K562 (cell line): Measurements from ENCODE around the gene NUAK2. TPM values are rescaled to one million over a fixed set of nuclear protein-coding genes. Genes with fewer than 3 reads are reported as not detected.

Source experiments
- CEBPB ChIP-seq: fragments of 450-650 bp; IDR thresholded peaks from 2 replicates; pipeline ENCODE4 v1.6.1; 2016; ENCODE audit warnings: missing genetic modification characterization, missing compliant biosample characterization
- CHCHD3 ChIP-seq: fragments of 250-450 bp; sonication (Bioruptor Pico); IDR thresholded peaks from 2 replicates; pipeline ENCODE4 v2.1.2; 2022; ENCODE audit warnings: mild to moderate bottlenecking
- KAT8 ChIP-seq: fragments of 450-650 bp; IDR thresholded peaks from 2 replicates; pipeline ENCODE4 v1.6.1; 2016; ENCODE audit warnings: low read depth, mild to moderate bottlenecking
- LARP7 ChIP-seq: fragments of 450-650 bp; IDR thresholded peaks from 2 replicates; pipeline ENCODE4 v1.6.1; 2016
- NFYB ChIP-seq: IDR thresholded peaks from 2 replicates; pipeline ENCODE4 v1.6.1; 2011; ENCODE audit warnings: mild to moderate bottlenecking, moderate library complexity; ENCODE audit not compliant: insufficient read length; ENCODE audit errors: extremely low read depth
- PRDM10 ChIP-seq: fragments of 450-650 bp; IDR thresholded peaks from 2 replicates; pipeline ENCODE4 v1.6.1; 2018; ENCODE audit not compliant: partially characterized antibody
- REST ChIP-seq, 2 experiments: fragments of 450-650 bp; formaldehyde crosslinking in 1 of 2; IDR thresholded peaks; 2 replicates each; pipeline versions ENCODE4 v1.4.0 to v1.6.1; 2014 to 2020; ENCODE audit warnings: mild to moderate bottlenecking in 2 of 2, borderline replicate concordance in 1 of 2, low read depth in 1 of 2
- SOX6 ChIP-seq: fragments of 450-650 bp; IDR thresholded peaks from 2 replicates; pipeline ENCODE4 v1.6.1; 2014; ENCODE audit warnings: mild to moderate bottlenecking
- ZBTB49 ChIP-seq: sonication (generic); formaldehyde crosslinking; IDR thresholded peaks from 2 replicates; pipeline ENCODE4 v1.8.0; 2022; ENCODE audit warnings: missing genetic modification reagents, mild to moderate bottlenecking, borderline replicate concordance
- ZNF184 ChIP-seq: sonication (generic); formaldehyde crosslinking; IDR thresholded peaks from 2 replicates; pipeline ENCODE4 v1.5.0; 2020; ENCODE audit warnings: missing genetic modification reagents
- ZNF224 ChIP-seq: sonication (generic); formaldehyde crosslinking; IDR thresholded peaks from 2 replicates; pipeline ENCODE4 v1.8.0; 2022; ENCODE audit warnings: mild to moderate bottlenecking, missing genetic modification reagents
- polyA plus RNA-seq, 8 experiments: library from polyadenylated mRNA; depleted of rRNA in 4 of 8; stranded (reverse) in 5 of 8; unstranded in 3 of 8; fragments of >200 nt; fragmentation: Nextera tagmentation in 2 of 8; fragmentation: Illumina TruSeq in 1 of 8; extraction: Ambion mirVana in 2 of 8; extraction: Trizol in 1 of 8; gene quantifications; 2 replicates each; pipeline versions ENCODE4 v1.2.1 to v1.2.3, GENCODE V29; 2011 to 2014; ENCODE audit warnings: inconsistent platforms in 1 of 8, missing spikeins in 1 of 8
- total RNA-seq, 7 experiments: library from RNA; depleted of rRNA in 6 of 7; stranded (reverse); fragments of >200 nt in 6 of 7; fragmentation: Illumina TruSeq in 2 of 7; extraction: Trizol in 2 of 7; gene quantifications; 2 replicates each; pipeline versions ENCODE4 v1.2.1 to v1.2.3, GENCODE V29; 2011 to 2021; ENCODE audit warnings: low replicate concordance in 1 of 7

NUAK2 gene
- total and polyA plus RNA-seq, 9 of the 15 experiments (the other 6 are each of a cell fraction or from before 2014, with no cell fraction given) = 0.04 to 0.44 (median 0.14) TPM

GRCh38 chr1:205321162-205321958, at the start of gene NUAK2 (continued):
- peak; percentile 32; the same call in 1 of the 2 replicates for TF ChIP-seq REST (IDR thresholded peaks at IDR 0.05; ENCODE audit: borderline replicate concordance)
- TF ChIP-seq REST (CRISPR knock-in tag; IDR thresholded peaks at IDR 0.05; ENCODE audit: low read depth) = no peak
- TF ChIP-seq LARP7 = no peak
- TF ChIP-seq ZNF184 (CRISPR knock-in tag) = no peak
- TF ChIP-seq NFYB = peak; percentile 83
- peak; percentile 95 for TF ChIP-seq ZBTB49
- TF ChIP-seq SOX6 = no peak
- TF ChIP-seq KAT8 = no peak
- TF ChIP-seq CEBPB (tag) = no peak
- TF ChIP-seq ZNF224 (CRISPR knock-in tag) = peak; percentile 89
- peak; percentile 41 for TF ChIP-seq PRDM10
- no peak for TF ChIP-seq CHCHD3 (CRISPR knock-in tag)
